Measurements from ENCODE around the gene N4BP2L1.

N4BP2L1 gene

GRCh38 chr13:32391101-32391619 is 36.8 kb downstream of the N4BP2L1 start:
- H3K9me3 ChIP-seq (replicated peaks in 1 of 11): no peaks in the 10 kb centered on the region
- no peak overlapping the region for H3K4me2 ChIP-seq
- no peaks in the 10 kb centered on the region for H4K20me1 ChIP-seq
- no peak for TF ChIP-seq Cebpa-rat (IDR thresholded peaks at IDR 0.05)
- no peak overlapping the region for H3K27ac ChIP-seq
- no peak overlapping the region for H3K4me3 ChIP-seq
- H3K9ac ChIP-seq: no peak overlapping the region
- no peaks in the 10 kb centered on the region for H3K27me3 ChIP-seq
- H3K36me3 ChIP-seq: peaks cover 0 to 68% (median 23%) of the 10 kb centered on the region in 11 experiments; a peak in 16 of 22 replicates
- peaks cover 7 to 14% (median 11%) of the 10 kb centered on the region in 10 experiments; a peak in 17 of 20 replicates for H3K4me1 ChIP-seq

GRCh38 chr13:32390484-32390883 is 37.4 kb downstream of the N4BP2L1 start:
- Histone ChIP-seq H3K4me3 (no peak overlapping the region), H3K27me3 (no peaks in the 10 kb centered on the region), H3K36me3 (peaks cover 0 to 68% (median 23%) of the 10 kb centered on the region in 11 experiments; a peak in 14 of 22 replicates), H3K4me2 (peak overlapping the region in 10 of 11 experiments; percentile 24 to 54 (median 44); a peak in 12 of 22 replicates), H3K27ac (no peak overlapping the region), H3K9me3 (replicated peaks in 1 of 11) (no peaks in the 10 kb centered on the region), H4K20me1 (no peaks in the 10 kb centered on the region), H3K9ac (no peak overlapping the region), H3K4me1 (peaks cover 7 to 14% (median 11%) of the 10 kb centered on the region in 10 experiments; a peak in 17 of 20 replicates)
- TF ChIP-seq Cebpa-rat (IDR thresholded peaks at IDR 0.05): no peak

- Histone ChIP-seq H3K27me3 (no peaks in the 10 kb centered on the region), H3K4me1 (peaks cover 7 to 14% (median 11%) of the 10 kb centered on the region in 10 experiments; a peak in 17 of 20 replicates), H3K4me2 (peak overlapping the region; percentile 24 to 54 (median 44); a peak in 16 of 22 replicates), H3K27ac (no peak overlapping the region), H3K36me3 (peaks cover 0 to 68% (median 23%) of the 10 kb centered on the region in 11 experiments; a peak in 16 of 22 replicates), H3K9me3 (replicated peaks in 1 of 11) (no peaks in the 10 kb centered on the region), H3K4me3 (no peak overlapping the region), H4K20me1 (no peaks in the 10 kb centered on the region), H3K9ac (no peak overlapping the region)
- TF ChIP-seq Cebpa-rat (IDR thresholded peaks at IDR 0.05): no peak
Measured at GRCh38 chr13:32390048-32390447, 37.9 kb downstream of the N4BP2L1 start.

- TF ChIP-seq Cebpa-rat (IDR thresholded peaks at IDR 0.05): no peak
- Histone ChIP-seq H3K27me3 (no peaks in the 10 kb centered on the region), H3K9me3 (replicated peaks in 1 of 11) (no peaks in the 10 kb centered on the region), H3K4me3 (no peak overlapping the region), H3K9ac (no peak overlapping the region), H3K27ac (no peak overlapping the region), H3K4me1 (peaks cover 7 to 10% (median 9%) of the 10 kb centered on the region in 10 experiments; a peak in 17 of 20 replicates), H3K4me2 (no peak overlapping the region), H4K20me1 (no peaks in the 10 kb centered on the region), H3K36me3 (peaks cover 0 to 85% (median 54%) of the 10 kb centered on the region in 11 experiments; a peak in 19 of 22 replicates)
Measured at GRCh38 chr13:32385410-32385809, 42.5 kb downstream of the N4BP2L1 start.

- Histone ChIP-seq H3K36me3 (peaks cover 0 to 85% (median 61%) of the 10 kb centered on the region in 11 experiments; a peak in 19 of 22 replicates), H4K20me1 (no peaks in the 10 kb centered on the region), H3K27me3 (no peaks in the 10 kb centered on the region), H3K4me3 (no peak overlapping the region), H3K9me3 (replicated peaks in 1 of 11) (no peaks in the 10 kb centered on the region), H3K4me1 (peaks cover 0 to 3% (median 2%) of the 10 kb centered on the region in 10 experiments; a peak in 9 of 20 replicates), H3K9ac (no peak overlapping the region), H3K27ac (no peak overlapping the region), H3K4me2 (no peak overlapping the region)
- TF ChIP-seq Cebpa-rat (IDR thresholded peaks at IDR 0.05): no peak
Measured at GRCh38 chr13:32384702-32385101, 43.2 kb downstream of the N4BP2L1 start.

GRCh38 chr13:32383836-32384618 is 43.9 kb downstream of the N4BP2L1 start:
- Histone ChIP-seq H3K4me1 (no peaks in the 10 kb centered on the region), H3K4me2 (no peak overlapping the region), H3K9ac (no peak overlapping the region), H3K9me3 (replicated peaks in 1 of 11) (no peaks in the 10 kb centered on the region), H3K27me3 (no peaks in the 10 kb centered on the region), H3K27ac (no peak overlapping the region), H4K20me1 (no peaks in the 10 kb centered on the region), H3K4me3 (no peak overlapping the region), H3K36me3 (peaks cover 0 to 92% (median 65%) of the 10 kb centered on the region in 11 experiments; a peak in 19 of 22 replicates)
- TF ChIP-seq Cebpa-rat (IDR thresholded peaks at IDR 0.05): no peak

GRCh38 chr13:32381539-32381938 is 46.4 kb downstream of the N4BP2L1 start:
- peaks cover 0 to 99% (median 77%) of the 10 kb centered on the region in 11 experiments; a peak in 18 of 22 replicates for H3K36me3 ChIP-seq
- no peak overlapping the region for H3K4me3 ChIP-seq
- no peaks in the 10 kb centered on the region for H3K9me3 ChIP-seq (replicated peaks in 1 of 11)
- no peak overlapping the region for H3K9ac ChIP-seq
- no peak for TF ChIP-seq Cebpa-rat (IDR thresholded peaks at IDR 0.05)
- H3K4me1 ChIP-seq: no peaks in the 10 kb centered on the region
- H3K27me3 ChIP-seq: no peaks in the 10 kb centered on the region
- no peak overlapping the region for H3K27ac ChIP-seq
- H3K4me2 ChIP-seq: no peak overlapping the region
- H4K20me1 ChIP-seq: no peaks in the 10 kb centered on the region

GRCh38 chr13:32378012-32378411 is 49.9 kb downstream of the N4BP2L1 start:
- no peaks in the 10 kb centered on the region for H3K27me3 ChIP-seq
- no peak overlapping the region for H3K4me2 ChIP-seq
- no peaks in the 10 kb centered on the region for H3K4me1 ChIP-seq
- no peak overlapping the region for H3K4me3 ChIP-seq
- H3K27ac ChIP-seq: no peak overlapping the region
- no peak overlapping the region for H3K9ac ChIP-seq
- H3K36me3 ChIP-seq: peaks cover 6 to 98% (median 78%) of the 10 kb centered on the region in 11 experiments; a peak in 21 of 22 replicates
- no peaks in the 10 kb centered on the region for H4K20me1 ChIP-seq
- TF ChIP-seq Cebpa-rat (IDR thresholded peaks at IDR 0.05): no peak
- peaks cover 10 to 17% (median 14%) of the 10 kb centered on the region in 11 experiments; a peak in 19 of 22 replicates for H3K9me3 ChIP-seq (replicated peaks in 1 of 11)

GRCh38 chr13:32376642-32377415 is 51.1 kb downstream of the N4BP2L1 start:
- H3K4me1 ChIP-seq: no peaks in the 10 kb centered on the region
- H3K9ac ChIP-seq: no peak overlapping the region
- no peak overlapping the region for H3K27ac ChIP-seq
- no peak for TF ChIP-seq Cebpa-rat (IDR thresholded peaks at IDR 0.05)
- H4K20me1 ChIP-seq: no peaks in the 10 kb centered on the region
- H3K4me3 ChIP-seq: no peak overlapping the region
- H3K27me3 ChIP-seq: no peaks in the 10 kb centered on the region
- peaks cover 12 to 29% (median 23%) of the 10 kb centered on the region in 11 experiments; a peak in 19 of 22 replicates for H3K9me3 ChIP-seq (replicated peaks in 1 of 11)
- H3K36me3 ChIP-seq: peaks cover 11 to 98% (median 78%) of the 10 kb centered on the region in 11 experiments
- no peak overlapping the region for H3K4me2 ChIP-seq
